GM12892 (cell line): ENCODE results near the gene ATP8A2.

Source experiments
- POLR2A ChIP-seq: IDR thresholded peaks from 2 replicates; pipeline ENCODE4 v1.6.1; 2011; ENCODE audit warnings: low read depth, low read length, control low read depth
- POLR2AphosphoS5 ChIP-seq: IDR thresholded peaks from 2 replicates; pipeline ENCODE4 v1.6.1; 2011; ENCODE audit warnings: low read depth, low read length, control low read depth
- TAF1 ChIP-seq: IDR thresholded peaks from 2 replicates; pipeline ENCODE4 v1.6.1; 2011; ENCODE audit warnings: low read depth, mild to moderate bottlenecking, control low read depth, low read length, borderline replicate concordance

- no peak for TF ChIP-seq POLR2AphosphoS5
- no peak for TF ChIP-seq POLR2A
- no peak for TF ChIP-seq TAF1
These were observed 38.2 kb downstream of the ATP8A2 start for GRCh38 chr13:25409938-25410337.
